Renal cortical epithelial cell (primary cell): ENCODE data around the gene STX3. TPM values are rescaled to one million over a fixed set of nuclear protein-coding genes. Genes with fewer than 3 reads are reported as not detected.

ENCODE experiments used
- DNase-seq: peaks from one replicate; pipeline ENCODE4 v3.0.0-alpha.2; 2011; ENCODE audit warnings: low read depth
- total RNA-seq: library from RNA; depleted of rRNA; stranded (reverse); fragments of >200 nt; gene quantifications from 2 replicates; pipeline ENCODE4 v1.2.3, GENCODE V29; 2014

STX3 gene
- total RNA-seq = 58.0 and 91.6 TPM in 2 replicates

- peak; percentile 86 for DNase-seq
These were observed at the start of gene STX3 for GRCh38 chr11:59754859-59755700. Gene STX3, plus strand, starts transcription at chr11:59755376. Its CDS starts 230 bp downstream, at chr11:59755606.

- peak; percentile 83 for DNase-seq
These were observed 48.5 kb upstream of the STX3 start for GRCh38 chr11:59706518-59707285.

- DNase-seq = no peak
These were observed 47.8 kb upstream of the STX3 start for GRCh38 chr11:59707371-59707770.

DNA sequence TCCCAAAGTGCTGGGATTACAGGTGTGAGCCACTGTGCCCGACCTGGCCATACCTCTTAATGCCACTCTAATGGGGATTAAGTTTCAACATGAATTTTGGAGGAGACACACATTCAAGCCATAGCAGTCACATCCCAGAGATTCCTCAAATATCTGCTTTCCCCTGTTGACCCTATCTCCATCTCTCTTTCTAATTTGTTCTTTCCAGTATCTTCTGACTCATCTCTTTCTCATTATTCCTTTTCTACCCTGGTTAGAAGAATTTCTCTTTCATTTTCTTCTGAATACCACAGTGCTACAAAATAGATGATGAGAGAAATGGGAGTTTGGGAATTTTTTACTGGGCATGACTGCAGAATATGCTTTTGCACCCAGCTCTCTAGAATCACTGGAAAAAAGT lies 46.6 kb upstream of the STX3 start:
- DNase-seq = peak; percentile 37

- DNase-seq = peak; percentile 74
These were observed 44.9 kb upstream of the STX3 start for GRCh38 chr11:59710136-59710847.

GRCh38 chr11:59713745-59714144 lies 41.4 kb upstream of the STX3 start, which contains the start of gene OR10V1:
Gene OR10V1, minus strand, starts transcription at chr11:59713845. Its CDS starts 0 bp downstream, at chr11:59713845.
- no peak for DNase-seq

GRCh38 chr11:59716051-59716450 lies 39.1 kb upstream of the STX3 start:
- DNase-seq = no peak

GRCh38 chr11:59719556-59719955 lies 35.6 kb upstream of the STX3 start:
- DNase-seq = no peak

GRCh38 chr11:59724066-59724465 lies 31.1 kb upstream of the STX3 start:
- peak; percentile 12 for DNase-seq

GRCh38 chr11:59727426-59727825 lies 27.8 kb upstream of the STX3 start:
- DNase-seq = no peak

DNA sequence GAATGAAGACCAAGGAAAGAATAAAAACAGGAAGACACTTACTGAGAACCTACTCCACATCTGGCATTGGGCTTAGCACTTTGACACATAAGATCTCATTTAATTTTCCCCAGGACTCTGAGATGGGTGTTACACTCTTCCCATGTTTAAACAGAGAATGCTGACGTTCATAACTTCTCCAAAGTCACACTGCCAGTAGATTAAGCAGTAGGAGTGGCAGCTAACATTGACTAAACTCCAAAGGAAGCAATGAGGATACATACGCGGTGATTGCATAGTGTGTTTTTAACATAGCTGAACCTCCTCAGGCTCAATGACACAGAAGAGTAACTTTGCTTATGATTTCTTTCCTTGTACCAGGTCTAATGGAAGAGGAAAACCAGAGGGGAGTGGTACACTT lies 27.0 kb upstream of the STX3 start:
- no peak for DNase-seq

GRCh38 chr11:59728913-59729312 lies 26.3 kb upstream of the STX3 start:
- no peak for DNase-seq

- DNase-seq = no peak
These were observed 25.3 kb upstream of the STX3 start for GRCh38 chr11:59729834-59730233.

DNA sequence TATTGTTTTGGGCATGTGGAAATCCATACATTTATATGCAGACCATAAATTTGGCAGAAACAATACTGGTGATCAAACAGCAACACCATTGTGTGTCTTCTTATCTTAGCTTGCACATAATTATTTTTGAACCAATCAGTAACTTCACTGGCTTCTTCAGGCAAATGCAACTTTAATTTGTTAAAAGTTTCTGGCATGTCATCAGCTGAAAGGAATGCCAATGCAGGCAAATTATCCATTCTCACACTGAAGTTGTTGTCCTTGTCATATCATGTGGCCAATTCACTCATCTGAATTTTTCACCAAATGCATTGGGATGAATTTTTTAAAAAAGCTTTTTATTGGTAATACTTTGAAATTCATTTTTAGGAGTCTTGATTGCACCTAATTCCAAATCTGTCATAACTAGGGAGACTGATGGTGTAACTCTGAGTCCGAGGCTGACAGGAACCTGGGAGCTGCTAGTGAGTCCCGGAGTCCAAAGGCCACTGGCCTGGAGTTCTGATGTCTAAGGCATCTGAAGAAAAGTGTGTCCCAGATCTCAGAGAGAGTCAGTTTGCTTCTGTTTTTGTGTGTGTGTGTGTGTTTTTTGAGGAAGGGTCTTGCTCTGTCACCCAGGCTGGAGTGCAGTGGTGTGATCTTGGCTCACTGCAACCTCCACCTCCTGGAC lies 24.1 kb upstream of the STX3 start:
- DNase-seq = peak; percentile 63

DNA sequence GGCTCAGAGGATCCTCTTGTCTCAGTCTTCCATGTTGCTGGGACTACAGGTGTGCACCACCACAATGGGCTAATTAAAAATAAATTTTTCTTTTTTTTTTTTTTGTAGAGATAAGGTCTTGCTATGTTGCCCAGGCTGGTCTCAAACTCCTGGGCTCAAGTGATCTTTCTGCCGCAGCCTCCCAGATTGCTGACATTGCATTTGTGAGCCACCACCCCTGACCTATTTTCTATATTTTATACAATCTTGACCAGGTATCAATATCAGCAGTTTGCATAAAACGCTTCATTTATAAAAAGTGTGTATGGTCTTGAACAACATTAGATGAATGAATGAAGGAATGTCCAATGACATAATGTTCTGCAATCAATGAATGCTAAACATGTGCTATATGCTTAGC lies 9.1 kb upstream of the STX3 start:
- DNase-seq = no peak

- peak; percentile 53 for DNase-seq
These were observed 1.3 kb upstream of the STX3 start for GRCh38 chr11:59753650-59754493.

DNA sequence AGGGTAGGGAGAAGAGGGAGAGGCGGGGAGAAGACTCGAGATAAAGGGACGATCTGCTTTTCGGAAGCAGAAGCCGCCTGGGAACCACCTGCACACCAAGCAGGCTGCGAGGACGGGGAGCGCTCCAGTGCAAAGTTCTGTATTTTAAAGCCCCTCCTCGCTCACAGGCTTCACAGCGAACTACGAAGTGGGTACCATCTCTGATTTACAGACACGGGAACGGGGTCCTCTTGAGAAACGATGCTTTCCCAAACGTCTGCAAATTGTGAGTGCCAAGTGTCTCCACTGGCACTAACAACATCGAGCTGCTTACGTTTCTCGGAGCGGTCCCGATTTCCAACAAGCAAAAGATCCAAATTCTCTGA lies 700 bp upstream of the STX3 start:
- DNase-seq = no peak

DNA sequence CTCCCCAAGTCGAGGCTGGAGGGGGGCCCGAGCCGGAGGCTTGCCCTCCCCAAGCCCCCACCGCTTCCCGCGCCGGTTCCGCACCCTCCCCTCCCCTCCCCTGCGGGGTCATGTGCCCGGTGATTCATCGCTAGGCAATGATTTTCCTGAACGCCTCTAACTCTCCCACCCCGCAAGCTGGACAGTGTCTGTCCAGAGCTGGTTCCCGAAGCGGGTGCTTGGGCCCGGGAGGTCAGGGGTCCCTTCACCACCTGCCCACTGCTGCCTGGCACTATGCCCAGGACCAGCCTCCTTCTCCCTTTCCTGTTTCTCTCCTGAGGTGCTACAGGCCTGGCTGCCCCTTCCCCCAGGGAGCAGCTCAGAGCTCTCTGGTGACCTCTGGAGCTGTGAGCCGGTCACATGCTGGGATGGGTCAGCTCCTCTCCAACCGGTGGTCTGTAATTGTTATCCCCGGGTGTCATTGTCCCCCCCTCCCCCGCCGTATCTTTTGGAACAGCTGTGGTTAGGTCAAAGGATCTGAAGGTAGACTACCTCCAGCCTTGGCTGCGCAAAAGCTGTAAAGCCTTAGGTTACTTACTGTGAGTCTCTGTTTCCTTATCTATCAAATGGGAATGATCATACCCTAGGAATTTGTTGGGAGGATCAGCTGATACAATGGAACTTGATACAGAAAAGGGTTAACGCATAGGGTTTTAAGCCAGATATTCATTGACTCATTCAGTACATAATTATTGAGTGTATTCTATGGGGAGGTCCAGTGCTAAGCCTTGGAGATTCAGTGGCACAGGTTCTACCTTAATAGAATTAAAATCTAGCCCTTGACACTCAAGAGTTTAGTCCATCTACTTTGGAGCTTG lies 753 bp downstream of the STX3 start:
- peak; percentile 91 for DNase-seq

DNA sequence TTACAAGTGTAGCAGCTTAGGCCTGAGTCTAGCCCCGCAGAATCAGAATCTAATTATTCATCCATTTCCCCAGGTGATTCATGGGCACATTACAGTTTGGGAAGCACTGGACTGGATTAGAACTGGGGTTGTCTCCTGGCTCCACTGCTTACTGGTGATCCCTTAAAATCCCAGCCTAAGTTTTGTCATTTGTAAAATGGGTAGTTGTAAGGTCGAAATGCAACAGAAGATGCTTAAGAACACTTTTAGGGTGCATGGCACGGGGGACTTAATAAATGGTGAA lies 1.3 kb downstream of the STX3 start:
- DNase-seq = peak; percentile 71

- peak; percentile 72 for DNase-seq
These were observed 1.7 kb downstream of the STX3 start for GRCh38 chr11:59756845-59757244.
